ENCODE data around the gene CP. TPM values are rescaled to one million over a fixed set of nuclear protein-coding genes. Genes with fewer than 3 reads are reported as not detected.

CP gene
- total RNA-seq, 1 experiment from 2014 or later = 0.52 TPM

GRCh38 chr3:149180057-149180573 is 41.5 kb downstream of the CP start:
- DNase-seq (ENCODE audit: low read depth, low spot score) (peak; percentile 75), ATAC-seq (peak; percentile 97)
- no peak overlapping the region; a peak in 1 of 4 replicates for H3K4me3 ChIP-seq (replicated peaks in 1 of 2; ENCODE audit: low read depth in 1 of 2, low read length in 2 of 2)
- H3K9ac ChIP-seq (ENCODE audit: low read length) = no peak overlapping the region
- no peaks in the 10 kb centered on the region for H3K9me3 ChIP-seq (ENCODE audit: control insufficient read depth in 1 of 2, insufficient read depth in 1 of 2, low read depth in 1 of 2, low read length in 2 of 2)
- no peaks in the 10 kb centered on the region for H3K79me2 ChIP-seq (ENCODE audit: insufficient read depth, low read length)
- peak overlapping the region; percentile 54 for H3K4me2 ChIP-seq (ENCODE audit: low read length)
- no peak overlapping the region for H3K27ac ChIP-seq (ENCODE audit: low read depth, low read length)
- H3K36me3 ChIP-seq (ENCODE audit: control insufficient read depth in 1 of 2, insufficient read depth in 2 of 2, low read length in 2 of 2) = no peaks in the 10 kb centered on the region
- H3K9me2 ChIP-seq (ENCODE audit: insufficient read depth) = no peaks in the 10 kb centered on the region
- peaks cover 12 to 17% of the 10 kb centered on the region in 2 experiments for H3K4me1 ChIP-seq (ENCODE audit: control insufficient read depth in 1 of 2, insufficient read depth in 2 of 2, low read length in 2 of 2)
- no peak overlapping the region for H2AFZ ChIP-seq (ENCODE audit: low read depth, low read length, poor library complexity, severe bottlenecking)
- POLR2A ChIA-PET = interaction anchor here (0.7 to 1.7 kb wide), 2 partner anchors 9 to 50 kb away, joined by 3 read pairs; no protein-coding TSS in a partner anchor
- intact Hi-C loops (cut with micrococcal nuclease) = no loop called here
- no peaks in the 10 kb centered on the region for H3K27me3 ChIP-seq (ENCODE audit: insufficient read depth, low read length)
- RAD21 ChIA-PET (ENCODE audit: low non-redundant PET in 1 of 2, low total read pairs in 2 of 2, uncharacterized antibody in 2 of 2, unreplicated experiment in 2 of 2) = no interaction called here
- CTCF ChIA-PET = interaction anchor here (1.4 kb wide), 1 partner anchor 60 kb away, joined by 5 read pairs; no protein-coding TSS in a partner anchor
- H4K20me1 ChIP-seq (ENCODE audit: insufficient read depth) = no peaks in the 10 kb centered on the region
- no TSS peak for BruUV-seq (replicated peaks)
- TF ChIP-seq CTCF (IDR thresholded peaks at IDR 0.05 in 2 of 3, conservative IDR thresholded peaks at IDR 0.05 in 1 of 3; ENCODE audit: borderline replicate concordance in 1 of 3, insufficient read depth in 1 of 3, low read depth in 2 of 3, low read length in 2 of 3) (no peak), EGR1 (IDR thresholded peaks at IDR 0.05; ENCODE audit: low read depth) (peak; percentile 66; the same call in 1 of the 2 replicates), SP1 (IDR thresholded peaks at IDR 0.05; ENCODE audit: low read depth) (peak; percentile 29; the same call in 1 of the 2 replicates), FOSL1 (IDR thresholded peaks at IDR 0.05; ENCODE audit: low read depth) (peak; percentile 63), ZNF274 (IDR thresholded peaks at IDR 0.05; ENCODE audit: low read depth, low read length) (no peak), EZH2phosphoT487 (IDR thresholded peaks at IDR 0.05; ENCODE audit: borderline replicate concordance) (no peak), TCF7L2 (IDR thresholded peaks at IDR 0.05; ENCODE audit: borderline replicate concordance, extremely low read depth, insufficient read depth, insufficient read length) (peak; percentile 77), POLR2AphosphoS5 (IDR thresholded peaks at IDR 0.05; ENCODE audit: low read depth, low read length) (peak; percentile 53; the same call in 1 of the 2 replicates), POLR2A (IDR thresholded peaks at IDR 0.05; ENCODE audit: borderline replicate concordance, extremely low read depth, insufficient read depth, insufficient read length) (no peak), CEBPB (IDR thresholded peaks at IDR 0.05; ENCODE audit: low read depth) (no peak; the same call in 1 of the 2 replicates), ZFX (IDR thresholded peaks at IDR 0.05) (no peak), EZH2 (IDR thresholded peaks at IDR 0.05) (no peak), CBX3 (IDR thresholded peaks at IDR 0.05; ENCODE audit: low read depth) (peak; percentile 47; the same call in 1 of the 2 replicates), MAX (IDR thresholded peaks at IDR 0.05) (peak; percentile 93), ZBTB33 (IDR thresholded peaks at IDR 0.05; ENCODE audit: extremely low read depth, insufficient replicate concordance, low read length) (no peak), SRF (IDR thresholded peaks at IDR 0.05; ENCODE audit: low read depth) (no peak), REST (IDR thresholded peaks at IDR 0.05; ENCODE audit: low read depth) (no peak), JUND (IDR thresholded peaks at IDR 0.05) (peak; percentile 70), YY1 (IDR thresholded peaks at IDR 0.05; ENCODE audit: extremely low read depth, insufficient replicate concordance, low read depth, low read length) (no peak), ELF1 (IDR thresholded peaks at IDR 0.05; ENCODE audit: borderline replicate concordance, low read depth) (no peak), SIN3A (IDR thresholded peaks at IDR 0.05; ENCODE audit: low read depth) (0 out of 2 replicates have a peak, but pooled peaks have one; percentile 42)
